ENCODE results near the gene CBX7. TPM values are rescaled to one million over a fixed set of nuclear protein-coding genes. Genes with fewer than 3 reads are reported as not detected.

The CBX7 gene
- total and polyA plus RNA-seq, 2 of the 4 experiments (the other 2 are of a cell fraction), result 0.90 to 3.6 TPM

- TF ChIP-seq NFE2L2 (IDR thresholded peaks at IDR 0.05; ENCODE audit: low read depth, low read length) (no peak), BHLHE40 (IDR thresholded peaks at IDR 0.05; ENCODE audit: low read depth, low read length) (no peak), SMC3 (IDR thresholded peaks at IDR 0.05; ENCODE audit: low read depth, low read length) (no peak), MAZ (IDR thresholded peaks at IDR 0.05; ENCODE audit: borderline replicate concordance, low read depth, low read length) (no peak), FOS (IDR thresholded peaks at IDR 0.05; ENCODE audit: low read depth, low read length) (no peak)
- H2AK9ac ChIP-seq (replicated peaks; ENCODE audit: low read depth, low read length, poor library complexity), result no peak overlapping the region
- no peak overlapping the region for H2AK5ac ChIP-seq (ENCODE audit: low read depth, low read length)
- H3K23ac ChIP-seq (ENCODE audit: low read depth, low read length), result no peak overlapping the region
- no peaks in the 10 kb centered on the region for H3K36me3 ChIP-seq (ENCODE audit: control insufficient read depth, insufficient read depth, low read length)
- in situ Hi-C loops (cut with MboI; ENCODE audit: low sequenced_read_pairs) (loop anchor here (5.0 to 25.0 kb wide), 2 partner anchors 111 to 261 kb away; partner anchors contain the start of genes APOBEC3C and CBX6), dilution Hi-C loops (cut with HindIII; ENCODE audit: low sequenced_read_pairs, unreplicated experiment) (no loop called here), intact Hi-C loops (cut with micrococcal nuclease) (no loop called here)
- no peak overlapping the region for H4K5ac ChIP-seq (ENCODE audit: low read depth, low read length)
- DNase-seq, result no peak
- ATAC-seq (ENCODE audit: low read depth), result no peak
- H3K9ac ChIP-seq (ENCODE audit: low read depth, low read length), result no peak overlapping the region
- H3K14ac ChIP-seq (replicated peaks; ENCODE audit: low read depth, low read length), result no peak overlapping the region
- H4K20me1 ChIP-seq (ENCODE audit: insufficient read depth, low read length), result no peaks in the 10 kb centered on the region
- peaks cover 6% of the 10 kb centered on the region; the same call in 1 of the 2 replicates for H3K27me3 ChIP-seq (ENCODE audit: control insufficient read depth, insufficient read depth, low read length)
- H4K8ac ChIP-seq (ENCODE audit: low read depth in 2 of 2, low read length in 2 of 2), result no peak overlapping the region
- WGBS, 2 experiments (ENCODE audit: extremely low coverage in 2 of 2, insufficient read length in 1 of 2), result 93% methylated on average over 6 of the region's 17 CpGs; no CpG with 5 or more reads in 1 of the 2 experiments
- no TSS peak for BruUV-seq (replicated peaks)
- H4K91ac ChIP-seq (ENCODE audit: insufficient read depth, low read depth, low read length), result no peak overlapping the region
- H3K9me3 ChIP-seq (ENCODE audit: control insufficient read depth, insufficient read depth, low read length), result no peaks in the 10 kb centered on the region
- no peaks in the 10 kb centered on the region for H3K79me1 ChIP-seq (ENCODE audit: low read depth in 1 of 2, low read length in 2 of 2)
- ChIA-PET POLR2A (ENCODE audit: unreplicated experiment) (interaction anchor here (0.7 kb wide), 1 partner anchor 154 kb away, joined by 3 read pairs; no protein-coding TSS in a partner anchor), CTCF (interaction anchor here (1.6 kb wide), 1 partner anchor 13 kb away, joined by 3 read pairs; no protein-coding TSS in a partner anchor)
- H3K4me3 ChIP-seq (ENCODE audit: insufficient read depth, low read depth, low read length), result no peak overlapping the region
- no peak overlapping the region for H3K56ac ChIP-seq (ENCODE audit: extremely low read depth, insufficient read depth, low read length)
- H3K27ac ChIP-seq (ENCODE audit: insufficient read depth, low read length), result no peak overlapping the region
- H3K18ac ChIP-seq (ENCODE audit: low read depth, low read length), result no peak overlapping the region
- H2BK5ac ChIP-seq (ENCODE audit: low read depth, low read length, poor library complexity, severe bottlenecking), result no peak overlapping the region
- no peak overlapping the region for H2BK20ac ChIP-seq (ENCODE audit: low read depth, low read length)
- no peaks in the 10 kb centered on the region for H3K4me1 ChIP-seq (ENCODE audit: control insufficient read depth, insufficient read depth, low read length)
- H2AFZ ChIP-seq (replicated peaks; ENCODE audit: low read length, poor library complexity), result no peak overlapping the region
- no peak overlapping the region for H3K4ac ChIP-seq (ENCODE audit: low read depth, low read length)
- H2BK120ac ChIP-seq (ENCODE audit: low read depth, low read length), result no peak overlapping the region
- no peak overlapping the region for H2BK15ac ChIP-seq (ENCODE audit: low read depth, low read length)
- H3K9me1 ChIP-seq (ENCODE audit: insufficient read depth, low read length), result no peaks in the 10 kb centered on the region
- H3K4me2 ChIP-seq (ENCODE audit: low read depth, low read length), result no peak overlapping the region
Observed at GRCh38 chr22:39122772-39123470, 29.6 kb downstream of the CBX7 start.

Measured in IMR-90 (cell line).